Ascending aorta (tissue), 2 donors: ENCODE results near the gene FCAR. TPM values are rescaled to one million over a fixed set of nuclear protein-coding genes. Genes with fewer than 3 reads are reported as not detected.
"Not testable (repeated sequence)": the region's sequence is repeated elsewhere in the genome, so short reads cannot be mapped to it uniquely, and the experiment has no call there.

Experiments used
- DNase-seq, 2 donors: peaks; one replicate each; pipeline ENCODE4 v3.0.0-alpha.2; 2019; ENCODE audit warnings: low spot score in 2 of 2
- H3K27ac ChIP-seq, 2 donors: fragments of 200-600 bp; sonication (generic); one replicate each; pipeline ENCODE4 v1.5.1; 2016 to 2017; ENCODE audit warnings: mild to moderate bottlenecking in 1 of 2
- H3K27me3 ChIP-seq: fragments of 200-600 bp; sonication (generic); one replicate; pipeline ENCODE4 v1.5.1; 2017
- H3K36me3 ChIP-seq, 2 donors: fragments of 200-600 bp; sonication (generic); one replicate each; pipeline ENCODE4 v1.5.1; 2016
- H3K4me1 ChIP-seq, 2 donors: fragments of 200-600 bp; sonication (generic); one replicate each; pipeline ENCODE4 v1.5.1; 2016 to 2017; ENCODE audit warnings: mild to moderate bottlenecking in 1 of 2
- H3K4me3 ChIP-seq, 2 donors: fragments of 200-600 bp; sonication (generic); one replicate each; pipeline ENCODE4 v1.5.1; 2016 to 2017; ENCODE audit warnings: mild to moderate bottlenecking in 1 of 2
- H3K9me3 ChIP-seq, 2 donors: fragments of 200-600 bp; sonication (generic); one replicate each; pipeline ENCODE4 v1.5.1; 2016
- intact Hi-C: fragments of 100-400 bp; cut with DNase I; formaldehyde crosslinking; loops from one replicate; pipeline ENCODE4 v1.15.1; 2023
- total RNA-seq: library from RNA; depleted of rRNA; stranded (reverse); fragments of >200 nt; gene quantifications from one replicate; pipeline ENCODE4 v1.1.0, GENCODE V29; 2016
- TF ChIP-seq, protein P1 (sequence below), 3 experiments: fragments of 200-600 bp in 2 of 3; fragments of 450-650 bp in 1 of 3; sonication (generic) in 2 of 3; IDR thresholded peaks; one replicate each; pipeline ENCODE4 v1.5.1; 2016 to 2019; ENCODE audit warnings: antibody characterized with exemption in 3 of 3, mild to moderate bottlenecking in 1 of 3, moderate library complexity in 1 of 3

FCAR gene
- total RNA-seq, result not detected

DNA sequence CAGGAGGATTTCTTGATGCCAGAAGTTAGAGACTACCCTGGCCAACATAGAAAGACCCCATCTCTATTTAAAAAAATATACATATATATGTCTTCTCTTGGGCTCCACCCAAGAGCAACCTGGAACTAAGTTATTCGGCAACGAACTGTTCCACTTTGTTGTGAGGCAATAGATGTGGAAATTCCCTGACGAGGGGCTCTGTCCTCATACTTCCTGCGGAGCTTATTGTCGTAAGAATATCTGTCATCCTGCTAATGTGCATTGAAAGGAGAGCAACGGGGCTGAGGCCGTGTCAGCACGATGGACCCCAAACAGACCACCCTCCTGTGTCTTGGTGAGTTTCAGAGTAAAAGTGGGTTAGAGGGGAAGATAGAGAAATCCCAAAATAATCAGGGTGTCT lies at the start of gene FCAR:
TSS of gene FCAR (plus strand) at position 246 of the 400 bp plus-strand sequence. CDS start at position 301, 55 bp downstream.
- Histone ChIP-seq H3K9me3 (no peaks in the 10 kb centered on the region), H3K4me3 (no peak within 1 kb of the TSS), H3K27ac (no peak within 1 kb of the TSS), H3K36me3 (no peaks in the 10 kb centered on the region), H3K4me1 (no peaks in the 10 kb centered on the region), H3K27me3 (no peaks in the 10 kb centered on the region)
- intact Hi-C loops, result no loop called here
- TF ChIP-seq, protein P1, sequence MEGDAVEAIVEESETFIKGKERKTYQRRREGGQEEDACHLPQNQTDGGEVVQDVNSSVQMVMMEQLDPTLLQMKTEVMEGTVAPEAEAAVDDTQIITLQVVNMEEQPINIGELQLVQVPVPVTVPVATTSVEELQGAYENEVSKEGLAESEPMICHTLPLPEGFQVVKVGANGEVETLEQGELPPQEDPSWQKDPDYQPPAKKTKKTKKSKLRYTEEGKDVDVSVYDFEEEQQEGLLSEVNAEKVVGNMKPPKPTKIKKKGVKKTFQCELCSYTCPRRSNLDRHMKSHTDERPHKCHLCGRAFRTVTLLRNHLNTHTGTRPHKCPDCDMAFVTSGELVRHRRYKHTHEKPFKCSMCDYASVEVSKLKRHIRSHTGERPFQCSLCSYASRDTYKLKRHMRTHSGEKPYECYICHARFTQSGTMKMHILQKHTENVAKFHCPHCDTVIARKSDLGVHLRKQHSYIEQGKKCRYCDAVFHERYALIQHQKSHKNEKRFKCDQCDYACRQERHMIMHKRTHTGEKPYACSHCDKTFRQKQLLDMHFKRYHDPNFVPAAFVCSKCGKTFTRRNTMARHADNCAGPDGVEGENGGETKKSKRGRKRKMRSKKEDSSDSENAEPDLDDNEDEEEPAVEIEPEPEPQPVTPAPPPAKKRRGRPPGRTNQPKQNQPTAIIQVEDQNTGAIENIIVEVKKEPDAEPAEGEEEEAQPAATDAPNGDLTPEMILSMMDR (IDR thresholded peaks at IDR 0.05), result no peak
- no peak for DNase-seq

DNA sequence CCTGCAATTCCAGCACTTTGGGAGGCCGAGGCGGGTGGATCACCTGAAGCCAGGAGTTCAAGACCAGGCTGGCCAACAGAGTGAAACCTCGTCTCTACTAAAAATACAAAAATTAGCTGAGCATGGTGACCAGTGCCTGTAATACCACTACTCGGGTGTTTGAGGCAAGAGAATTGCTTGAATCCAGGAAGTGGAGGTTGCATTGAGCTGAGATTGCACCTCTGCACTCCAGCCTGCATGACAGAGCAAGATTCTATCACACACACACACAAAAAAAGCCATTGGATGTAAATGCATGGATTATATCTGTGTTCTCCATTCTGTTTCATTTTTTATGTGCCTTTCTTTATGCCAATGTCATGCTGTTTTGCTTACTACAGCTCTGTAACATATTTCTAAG lies 49.6 kb upstream of the FCAR start:
- H3K36me3 ChIP-seq, H3K4me1 ChIP-seq, H3K4me3 ChIP-seq, H3K9me3 ChIP-seq, H3K27ac ChIP-seq, intact Hi-C loops, H3K27me3 ChIP-seq, DNase-seq: not testable (repeated sequence)

DNA sequence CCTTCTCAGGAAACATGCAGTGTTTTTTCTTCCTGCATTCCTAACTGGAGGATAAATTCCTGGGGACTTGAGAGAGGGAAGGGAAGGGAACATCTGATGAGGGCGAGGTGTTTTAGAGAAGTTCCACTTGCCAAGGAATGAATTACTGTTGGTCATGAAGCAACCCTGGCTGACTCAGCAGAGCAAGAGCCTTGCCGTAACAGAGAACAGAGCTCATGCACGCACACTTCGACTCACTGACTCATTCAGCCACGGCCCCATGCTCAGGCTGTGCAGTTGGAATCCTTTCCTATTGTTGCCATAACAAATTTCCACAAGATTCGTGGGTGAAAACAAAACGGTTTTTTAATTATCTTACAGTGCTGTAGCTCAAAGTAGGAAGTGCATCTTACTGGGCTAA lies 48.7 kb upstream of the FCAR start:
- H3K36me3 ChIP-seq, H3K27me3 ChIP-seq, intact Hi-C loops: not testable (repeated sequence)

DNA sequence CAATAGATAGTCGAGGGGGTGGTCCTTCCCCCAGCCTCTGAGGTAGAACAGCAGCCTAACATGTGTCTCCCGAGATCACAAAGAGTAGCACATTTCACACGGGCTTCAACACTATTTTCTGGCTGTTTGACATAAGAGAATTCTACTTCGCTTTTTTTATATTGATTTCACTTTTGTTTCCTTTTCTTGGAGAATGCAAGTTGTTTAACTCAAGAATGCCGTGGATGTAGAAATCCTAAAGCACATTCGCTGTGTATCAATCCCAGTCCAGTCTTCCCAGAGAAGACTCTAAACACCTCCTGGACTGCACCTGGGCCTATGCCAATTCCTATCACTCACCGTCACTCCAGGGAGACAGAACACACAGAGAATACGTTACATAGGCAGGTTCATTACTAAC lies 46.0 kb upstream of the FCAR start:
- H3K4me1 ChIP-seq, H3K27me3 ChIP-seq, H3K27ac ChIP-seq, DNase-seq, H3K36me3 ChIP-seq, H3K4me3 ChIP-seq, H3K9me3 ChIP-seq, intact Hi-C loops: not testable (repeated sequence)

More for the DNA sequence above, 48.7 kb upstream of the FCAR start:
- H3K4me3 ChIP-seq, H3K27ac ChIP-seq, H3K9me3 ChIP-seq, DNase-seq, H3K4me1 ChIP-seq: not testable (repeated sequence)

DNA sequence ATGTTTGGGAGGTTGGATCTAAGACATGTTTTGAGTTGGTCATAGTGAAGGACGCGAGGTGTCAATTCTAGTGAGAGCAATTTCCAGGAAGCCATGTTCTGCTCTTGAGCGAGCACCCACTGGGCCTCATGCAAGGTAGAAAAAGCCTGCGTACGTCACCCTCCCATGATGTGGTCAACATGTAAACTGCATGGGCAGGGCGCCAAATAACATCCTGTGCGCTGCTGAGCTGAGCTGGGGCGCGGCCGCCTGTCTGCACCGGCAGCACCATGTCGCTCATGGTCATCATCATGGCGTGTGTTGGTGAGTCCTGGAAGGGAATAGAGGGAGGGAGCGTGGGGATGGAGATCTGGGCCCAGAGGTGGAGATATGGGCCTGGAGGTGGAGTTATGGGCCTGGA lies 41.5 kb upstream of the FCAR start, which contains the start of gene KIR2DS4:
TSS of gene KIR2DS4 (plus strand) at position 181 of the 400 bp plus-strand sequence.
- H3K4me3 ChIP-seq, H3K27ac ChIP-seq, H3K27me3 ChIP-seq, DNase-seq, H3K4me1 ChIP-seq, H3K9me3 ChIP-seq, H3K36me3 ChIP-seq, intact Hi-C loops: not testable (repeated sequence)

DNA sequence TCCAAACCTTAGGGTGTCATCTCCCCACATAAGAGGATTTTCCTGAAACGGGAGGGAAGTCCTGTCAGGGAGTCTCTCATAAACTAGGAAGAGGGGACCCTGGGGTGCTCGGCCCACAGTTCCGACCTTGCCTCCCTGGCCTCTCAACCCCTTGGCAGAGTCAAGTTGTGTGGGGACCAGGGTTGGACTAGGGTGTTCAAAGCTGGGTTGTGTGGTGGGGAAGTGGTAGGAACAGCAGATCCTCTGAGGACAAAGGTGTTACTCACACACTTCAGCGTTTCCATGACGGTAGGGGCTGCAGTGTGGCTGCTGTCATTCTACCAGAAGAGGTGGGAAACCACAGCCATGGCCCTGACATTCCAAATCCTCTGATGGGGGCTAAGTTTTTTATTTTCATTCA lies 38.9 kb upstream of the FCAR start:
- H3K27ac ChIP-seq, H3K4me1 ChIP-seq, H3K9me3 ChIP-seq, H3K4me3 ChIP-seq, H3K27me3 ChIP-seq, H3K36me3 ChIP-seq, intact Hi-C loops, DNase-seq: not testable (repeated sequence)

DNA sequence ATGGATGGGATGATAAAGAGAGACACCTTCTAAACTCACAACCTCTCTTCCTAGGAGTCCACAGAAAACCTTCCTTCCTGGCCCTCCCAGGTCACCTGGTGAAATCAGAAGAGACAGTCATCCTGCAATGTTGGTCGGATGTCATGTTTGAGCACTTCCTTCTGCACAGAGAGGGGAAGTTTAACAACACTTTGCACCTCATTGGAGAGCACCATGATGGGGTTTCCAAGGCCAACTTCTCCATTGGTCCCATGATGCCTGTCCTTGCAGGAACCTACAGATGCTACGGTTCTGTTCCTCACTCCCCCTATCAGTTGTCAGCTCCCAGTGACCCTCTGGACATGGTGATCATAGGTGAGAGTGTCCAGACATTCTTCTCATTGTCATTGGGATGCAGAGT lies 36.5 kb upstream of the FCAR start:
- DNase-seq, H3K27ac ChIP-seq, intact Hi-C loops, H3K27me3 ChIP-seq, H3K4me3 ChIP-seq, H3K36me3 ChIP-seq, H3K4me1 ChIP-seq, H3K9me3 ChIP-seq: not testable (repeated sequence)

DNA sequence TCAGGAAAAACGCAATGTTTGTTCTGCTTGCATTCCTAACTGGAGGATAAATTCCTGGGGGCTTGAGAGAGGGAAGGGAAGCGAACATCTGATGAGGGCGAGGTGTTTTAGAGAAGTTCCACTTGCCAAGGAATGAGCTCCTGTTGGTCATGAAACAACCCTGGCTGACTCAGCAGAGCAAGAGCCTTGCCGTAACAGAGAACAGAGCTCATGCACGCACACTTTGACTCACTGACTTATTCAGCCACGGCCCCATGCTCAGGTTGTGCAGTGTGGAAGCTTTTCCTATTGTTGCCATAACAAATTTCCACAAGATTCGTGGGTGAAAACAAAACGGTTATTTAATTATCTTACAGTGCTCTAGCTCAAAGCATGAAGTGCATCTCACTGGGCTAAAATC lies 30.9 kb upstream of the FCAR start:
- H3K9me3 ChIP-seq, H3K36me3 ChIP-seq, H3K27ac ChIP-seq, intact Hi-C loops, H3K4me1 ChIP-seq, H3K4me3 ChIP-seq, H3K27me3 ChIP-seq, DNase-seq: not testable (repeated sequence)

DNA sequence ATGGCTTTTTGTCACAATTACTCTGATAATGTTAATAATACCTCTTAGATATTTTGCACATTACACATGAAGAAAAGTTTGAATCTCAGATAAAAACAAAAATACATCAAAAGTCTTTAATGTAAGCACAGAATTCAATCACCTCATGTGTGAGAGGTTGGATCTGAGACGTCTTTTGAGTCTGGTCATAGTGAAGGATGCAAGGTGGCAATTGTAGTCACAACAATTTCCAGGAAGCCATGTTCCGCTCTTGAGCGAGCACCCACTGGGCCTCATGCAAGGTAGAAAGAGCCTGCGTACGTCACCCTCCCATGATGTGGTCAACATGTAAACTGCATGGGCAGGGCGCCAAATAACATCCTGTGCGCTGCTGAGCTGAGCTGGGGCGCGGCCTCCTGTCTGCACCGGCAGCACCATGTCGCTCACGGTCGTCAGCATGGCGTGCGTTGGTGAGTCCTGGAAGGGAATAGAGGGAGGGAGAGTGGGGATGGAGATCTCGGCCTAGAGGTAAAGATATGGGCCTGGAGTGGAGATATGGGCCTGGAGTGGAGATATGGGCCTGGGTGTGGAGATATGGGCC lies 23.9 kb upstream of the FCAR start, which contains the start of gene KIR3DL2:
TSS of gene KIR3DL2 (plus strand) at position 383 of the 580 bp plus-strand sequence. CDS start at position 416, 33 bp downstream.
- H3K36me3 ChIP-seq, H3K27me3 ChIP-seq, H3K27ac ChIP-seq, H3K9me3 ChIP-seq, H3K4me1 ChIP-seq, H3K4me3 ChIP-seq, DNase-seq, intact Hi-C loops: not testable (repeated sequence)

DNA sequence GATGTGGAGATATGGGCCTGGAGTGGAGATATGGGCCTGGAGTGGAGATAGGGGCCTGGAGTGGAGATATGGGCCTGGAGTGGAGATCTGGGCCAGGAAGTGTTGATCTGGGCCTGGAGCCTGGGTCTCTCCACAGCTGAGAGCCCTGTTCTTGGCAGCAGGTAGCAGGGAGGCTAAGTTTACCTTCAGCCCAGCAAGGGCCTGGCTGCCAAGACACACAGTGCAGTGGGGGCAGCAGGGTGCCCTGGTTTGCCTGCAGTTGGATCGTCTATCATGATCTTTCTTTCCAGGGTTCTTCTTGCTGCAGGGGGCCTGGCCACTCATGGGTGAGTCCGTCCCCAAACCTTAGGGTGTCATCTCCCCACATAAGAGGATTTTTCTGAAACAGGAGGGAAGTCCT lies 23.1 kb upstream of the FCAR start:
- TF ChIP-seq, protein P1 (IDR thresholded peaks at IDR 0.05), result no peak
- Histone ChIP-seq H3K9me3 (no peaks in the 10 kb centered on the region), H3K4me3 (no peak overlapping the region), H3K4me1 (no peaks in the 10 kb centered on the region), H3K36me3 (no peaks in the 10 kb centered on the region), H3K27me3 (no peaks in the 10 kb centered on the region), H3K27ac (no peak overlapping the region)
- DNase-seq, result no peak
- intact Hi-C loops, result no loop called here
